ENCODE data around the gene TSPAN7.

The TSPAN7 gene

DNA sequence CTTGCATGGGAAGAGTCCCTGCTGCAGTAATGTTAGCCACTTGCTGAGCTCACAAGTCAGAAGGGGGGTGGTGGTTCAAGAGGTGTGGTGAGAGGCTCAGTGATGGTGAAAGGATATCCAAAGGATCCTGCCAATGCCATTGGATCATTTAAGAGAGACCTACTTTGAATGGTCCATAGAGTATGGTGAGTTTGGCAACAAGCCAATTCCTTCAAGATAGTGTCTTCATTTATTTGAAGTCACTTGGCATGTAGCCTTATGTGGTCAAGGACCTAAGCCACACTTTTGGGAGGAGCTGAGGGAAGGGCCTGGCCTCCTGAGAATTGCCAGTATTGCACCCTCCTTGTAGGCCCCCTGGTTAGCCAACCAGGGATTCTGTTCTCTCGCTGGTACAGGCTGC, 87.9 kb downstream of the TSPAN7 start:
- no peak for DNase-seq (ENCODE audit: low read depth)

DNA sequence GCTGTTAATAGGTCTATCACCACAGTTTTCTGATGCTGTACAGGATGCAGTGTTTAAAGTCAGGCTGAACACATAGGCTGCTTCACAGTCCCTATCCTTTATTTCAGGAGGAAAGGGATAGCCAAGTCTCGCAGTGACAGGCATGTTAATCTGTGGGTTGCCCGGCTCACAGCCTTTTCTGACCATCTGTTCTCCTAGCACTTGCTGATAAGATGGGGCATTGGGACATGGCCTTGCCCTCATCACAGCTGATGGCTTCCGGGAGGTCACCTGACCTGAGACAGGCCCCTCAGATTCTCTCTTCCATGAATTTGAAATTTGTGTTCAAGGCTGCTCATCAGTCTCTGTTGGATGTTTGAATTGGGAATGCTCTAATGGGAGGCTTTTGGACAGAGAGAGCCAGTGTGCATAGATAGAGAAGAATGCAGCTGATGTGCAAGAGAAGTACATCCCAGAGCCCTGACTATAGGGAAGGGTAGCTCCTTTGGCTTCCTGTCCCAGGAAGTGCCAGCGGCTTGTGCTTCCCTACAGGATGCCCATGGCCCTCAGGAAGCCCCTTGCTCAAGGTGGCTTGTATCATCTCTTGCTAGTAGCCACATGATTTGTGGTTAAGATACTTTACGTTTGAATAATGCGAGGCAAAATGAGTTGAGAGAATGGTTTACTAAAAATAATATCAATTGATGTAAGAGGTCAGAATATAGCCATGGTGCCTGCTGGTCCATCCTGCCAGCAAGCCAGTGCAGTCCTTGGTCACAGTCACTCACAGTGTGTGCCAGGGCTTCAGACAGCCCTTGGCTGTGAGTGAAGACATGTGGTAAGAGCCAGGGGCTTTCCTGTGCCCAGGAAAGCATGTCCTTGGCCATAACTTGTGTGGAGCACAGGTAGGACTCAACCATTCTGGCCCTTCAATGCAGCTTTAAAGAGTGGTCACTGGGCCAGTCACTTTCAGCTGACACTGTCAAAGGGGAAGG, 88.6 kb downstream of the TSPAN7 start:
- no peak for DNase-seq (ENCODE audit: low read depth)

DNA sequence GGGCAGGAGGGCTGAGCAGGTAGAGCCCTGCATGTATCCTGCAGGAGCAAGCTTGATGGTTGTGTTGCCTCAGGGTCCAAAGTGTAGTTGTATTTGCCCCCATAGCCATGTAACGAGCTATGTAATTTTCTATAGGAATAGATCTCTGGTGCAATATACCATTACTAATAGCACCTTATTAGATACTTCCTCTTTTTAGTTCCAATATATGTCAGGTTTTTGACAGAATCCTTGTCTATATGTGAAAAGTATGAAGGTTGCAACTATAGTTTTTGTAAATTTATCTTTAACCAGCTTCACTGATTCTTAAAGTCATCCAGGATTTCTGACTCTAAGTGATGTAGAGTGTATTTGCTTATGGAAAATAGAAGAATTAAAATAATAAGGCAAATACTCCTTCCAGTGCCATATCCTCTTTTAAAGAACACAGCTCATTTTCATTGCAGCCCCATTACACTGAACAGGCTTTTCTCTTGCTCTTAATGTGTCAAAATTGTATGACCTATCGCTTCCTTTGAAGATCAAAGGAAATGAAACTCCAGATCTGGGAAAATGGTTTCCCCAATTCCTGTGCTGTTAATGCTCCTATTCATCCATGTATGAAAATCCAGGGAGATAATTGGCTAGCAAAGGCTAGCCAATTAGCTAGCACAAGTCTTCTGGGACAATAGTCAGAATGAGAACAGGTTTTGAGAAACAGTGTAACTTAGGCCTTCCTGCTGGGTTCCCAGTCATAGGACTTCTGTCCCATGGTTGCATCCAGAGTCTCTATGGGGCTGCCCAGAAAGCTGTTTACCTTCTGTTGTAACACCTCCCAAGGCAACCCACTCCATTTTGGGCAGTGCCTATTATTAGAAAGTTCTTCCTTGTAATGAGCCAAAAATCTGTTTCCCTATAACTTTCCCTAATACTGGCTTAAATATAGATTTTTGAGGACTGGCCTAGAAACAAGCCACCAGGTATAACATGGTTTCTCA, 90.6 kb downstream of the TSPAN7 start:
- DNase-seq (ENCODE audit: low read depth), result no peak

DNA sequence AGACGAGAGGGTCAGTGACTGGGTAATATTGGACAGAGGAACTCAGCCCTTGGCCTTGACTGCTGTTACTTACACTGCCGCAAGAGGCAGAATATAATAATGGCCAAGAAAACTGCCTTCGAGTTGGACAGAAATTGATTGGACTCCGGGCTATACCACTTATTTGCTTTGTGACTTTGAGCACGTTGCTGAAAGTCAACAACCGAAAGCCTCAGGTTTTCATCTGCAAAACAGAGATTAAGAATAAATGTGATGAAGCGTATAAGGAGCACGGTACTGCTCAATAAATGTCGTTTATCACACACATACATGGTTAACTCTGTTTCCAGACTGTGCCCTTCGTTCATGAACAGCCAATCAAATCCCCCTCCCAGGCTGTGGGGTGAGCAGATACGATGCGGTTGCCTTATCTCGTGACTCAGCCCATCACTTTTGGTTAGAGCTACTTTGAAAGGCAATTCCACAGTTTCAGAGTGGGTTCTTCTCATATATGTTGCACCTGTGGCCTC, 91.6 kb downstream of the TSPAN7 start:
- no peak for DNase-seq (ENCODE audit: low read depth)

DNA sequence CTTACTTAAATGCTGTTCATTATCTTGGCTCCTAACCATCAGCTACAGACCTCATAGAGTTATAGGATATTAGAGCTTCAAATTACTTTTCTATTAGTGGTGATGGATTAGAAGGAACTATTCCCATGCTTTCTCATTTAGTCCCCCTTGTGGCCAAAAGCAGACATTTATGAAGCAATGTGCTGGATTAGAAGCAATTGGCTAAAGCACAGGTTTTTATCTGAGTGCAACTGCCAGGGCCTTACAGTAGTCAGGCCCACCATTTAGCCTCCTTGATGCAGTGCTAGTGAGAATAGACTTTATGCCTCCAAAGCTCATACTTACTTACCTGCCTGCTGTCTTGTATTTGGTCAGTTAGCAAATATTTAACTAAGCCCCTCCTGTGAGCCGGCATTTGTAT, 93.0 kb downstream of the TSPAN7 start:
- DNase-seq (ENCODE audit: low read depth), result no peak

DNA sequence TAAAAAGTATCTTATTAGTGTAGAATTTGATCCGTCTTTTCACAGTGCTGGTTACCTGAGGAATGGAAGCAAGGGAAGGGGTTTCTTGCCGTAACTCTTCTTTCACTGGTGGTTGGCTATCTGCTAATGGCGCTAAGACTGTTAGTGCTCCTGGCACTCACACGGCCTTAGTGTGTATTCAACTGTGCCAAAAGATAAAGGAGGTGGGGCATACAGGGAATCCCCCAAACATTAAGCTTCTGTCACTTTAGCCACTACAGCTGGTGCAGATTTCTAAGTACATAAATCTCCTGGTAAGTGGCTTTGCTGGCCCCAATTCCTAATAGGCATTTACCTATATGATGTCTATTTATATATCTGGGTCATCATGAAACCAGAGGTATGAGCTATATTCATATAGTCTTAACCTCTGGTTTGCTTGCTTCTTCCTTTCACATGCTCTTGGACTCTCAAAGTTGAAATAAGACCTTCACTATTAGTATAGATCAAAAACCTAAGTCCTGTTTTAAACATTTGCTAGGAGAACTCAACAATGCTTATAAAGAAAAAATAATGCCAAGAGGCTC, 95.1 kb downstream of the TSPAN7 start:
- no peak for DNase-seq (ENCODE audit: low read depth)

DNA sequence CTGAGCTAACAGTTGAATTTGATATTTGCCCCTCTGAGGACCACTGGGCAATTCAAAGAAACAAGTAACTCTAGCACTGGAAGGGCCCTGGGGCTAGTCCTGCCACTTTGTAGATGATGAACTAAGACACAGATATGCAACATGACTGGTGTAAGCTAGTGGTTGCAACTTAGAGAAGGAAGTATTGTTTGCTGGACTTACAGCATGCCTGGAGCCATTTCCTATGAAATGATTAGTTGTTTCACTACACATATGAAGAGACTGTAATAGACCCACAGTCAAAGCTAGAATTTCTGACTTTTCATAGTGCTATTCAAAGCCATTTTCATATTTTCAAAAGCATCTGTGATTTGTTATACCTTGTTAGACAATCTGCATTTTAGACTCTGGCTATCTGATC, 96.2 kb downstream of the TSPAN7 start:
- DNase-seq (ENCODE audit: low read depth), result no peak

DNA sequence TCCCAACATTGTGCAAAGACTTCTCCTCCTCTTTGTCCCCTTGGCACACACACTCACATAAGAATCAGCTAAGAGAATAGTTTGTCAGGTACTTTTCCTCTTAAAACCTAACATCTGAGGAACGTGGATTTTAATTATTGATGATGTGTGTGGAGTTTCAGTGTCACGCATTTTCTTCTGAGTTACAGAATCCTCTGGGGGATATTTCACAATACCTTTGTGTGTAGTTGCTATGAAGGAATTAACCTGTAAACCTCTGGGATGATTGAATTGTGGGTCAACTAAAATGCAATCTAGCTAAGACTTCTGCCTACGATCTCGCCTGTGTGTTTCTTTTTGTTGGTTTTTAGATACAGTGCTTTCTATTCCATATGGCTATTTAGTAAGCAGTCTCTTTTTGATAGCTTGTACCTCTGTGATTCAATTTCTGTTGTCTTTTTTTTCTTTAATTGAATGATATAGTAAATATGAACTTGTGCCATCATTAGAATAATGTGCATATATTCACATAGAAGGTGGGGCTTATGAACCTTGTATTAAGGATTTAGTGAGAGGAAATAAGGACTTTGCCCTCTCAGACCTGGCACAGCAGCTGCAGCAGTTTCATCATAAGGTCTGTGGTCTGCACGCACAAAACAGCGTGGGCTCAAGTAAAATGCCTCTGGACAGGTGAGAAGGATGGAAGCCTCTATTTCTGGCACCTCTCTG, 99.2 kb downstream of the TSPAN7 start:
- DNase-seq (ENCODE audit: low read depth), result no peak

DNA sequence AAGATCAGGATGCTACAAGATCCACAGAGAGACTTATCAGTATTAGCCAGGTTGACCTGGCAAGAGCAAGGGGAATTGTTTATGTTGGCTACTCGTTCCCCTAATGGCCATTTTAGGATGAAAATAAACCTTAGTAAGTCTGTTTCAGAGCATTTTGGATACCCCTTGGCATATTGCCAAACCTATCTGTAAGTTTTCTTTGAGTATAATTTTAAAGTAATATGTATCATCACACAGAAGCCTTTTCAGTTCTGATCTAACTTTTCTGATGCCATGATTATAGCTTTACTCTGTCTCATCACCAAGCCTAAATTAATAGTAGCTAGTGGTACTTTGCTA, 99.7 kb downstream of the TSPAN7 start:
- DNase-seq (ENCODE audit: low read depth), result no peak

DNA sequence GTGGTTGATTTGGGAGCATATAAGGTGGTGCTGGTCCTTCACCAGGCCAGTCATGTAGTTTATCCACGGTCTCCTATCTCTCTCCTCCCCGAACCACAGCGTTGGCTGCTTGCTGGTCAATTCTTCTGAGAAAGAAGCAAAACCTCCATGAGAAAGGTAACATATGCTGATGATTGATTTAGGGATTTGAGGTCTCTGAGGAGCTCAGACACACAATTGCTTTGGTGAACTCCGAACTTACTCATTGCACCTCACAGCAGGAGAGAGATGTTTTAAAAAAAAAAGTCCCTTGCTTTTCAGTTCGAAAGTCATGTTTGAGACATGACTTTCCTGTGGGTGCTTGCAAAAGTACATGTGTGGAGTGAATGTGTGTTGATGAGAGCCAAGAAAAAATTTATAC, 100.2 kb downstream of the TSPAN7 start:
- no peak for DNase-seq (ENCODE audit: low read depth)

DNA sequence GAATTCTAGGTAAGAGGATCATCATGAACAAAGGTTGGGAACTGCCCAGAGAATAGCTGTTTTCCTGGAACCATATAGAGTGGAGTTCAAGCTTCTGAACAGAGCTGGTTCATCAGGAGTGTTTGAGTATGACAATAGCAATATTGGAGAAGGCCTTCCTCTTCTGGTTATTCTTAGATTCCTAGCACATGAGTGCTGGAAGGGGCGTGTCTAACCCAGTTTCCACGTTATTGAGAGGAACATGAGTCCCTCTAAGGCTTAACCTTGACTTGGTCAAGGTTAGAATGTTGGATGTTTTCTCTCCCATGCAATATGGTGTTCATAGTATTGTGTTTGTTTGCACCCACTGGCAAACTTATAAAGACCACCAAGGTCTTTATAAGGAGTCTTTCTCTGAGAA, 101.3 kb downstream of the TSPAN7 start:
- no peak for DNase-seq (ENCODE audit: low read depth)

DNA sequence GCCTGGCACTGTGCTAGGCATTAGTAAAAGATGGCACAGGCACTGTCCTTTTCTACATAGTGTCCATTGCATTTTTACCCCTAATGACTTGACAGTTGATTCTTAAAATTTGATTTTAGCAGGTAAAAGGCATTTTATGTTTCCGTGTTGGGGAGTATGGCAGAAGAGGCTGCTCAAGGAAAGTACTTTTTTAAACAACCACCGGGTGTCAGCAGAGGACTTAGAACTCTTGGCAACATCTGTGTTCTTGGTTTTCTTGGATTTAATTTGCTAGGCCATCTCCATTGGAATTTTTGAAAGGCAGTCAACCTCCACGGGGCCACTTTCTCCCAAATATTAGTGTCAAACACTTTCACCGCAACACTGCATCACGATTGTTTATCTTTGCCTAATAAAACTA, 102.9 kb downstream of the TSPAN7 start:
- no peak for DNase-seq (ENCODE audit: low read depth)

DNA sequence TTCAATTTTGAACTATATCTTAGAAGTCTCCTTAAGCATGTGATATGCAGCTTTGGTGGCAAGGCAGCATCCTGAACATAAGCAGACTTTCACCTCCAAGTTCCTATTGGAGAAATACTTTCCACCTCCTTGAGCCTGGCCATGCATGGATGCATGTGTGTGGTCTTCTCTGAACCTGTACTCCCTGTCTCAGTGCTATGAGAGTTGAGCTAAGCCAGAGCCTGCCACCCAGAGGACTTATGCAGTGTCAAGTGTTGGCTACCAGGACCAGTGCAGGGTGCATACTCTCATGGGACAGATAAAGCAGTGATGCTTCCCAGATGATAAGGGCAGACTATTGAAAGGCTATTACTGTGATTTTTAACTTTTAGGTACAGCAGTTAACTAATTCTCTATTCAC, 105.6 kb downstream of the TSPAN7 start:
- DNase-seq (ENCODE audit: low read depth), result no peak

DNA sequence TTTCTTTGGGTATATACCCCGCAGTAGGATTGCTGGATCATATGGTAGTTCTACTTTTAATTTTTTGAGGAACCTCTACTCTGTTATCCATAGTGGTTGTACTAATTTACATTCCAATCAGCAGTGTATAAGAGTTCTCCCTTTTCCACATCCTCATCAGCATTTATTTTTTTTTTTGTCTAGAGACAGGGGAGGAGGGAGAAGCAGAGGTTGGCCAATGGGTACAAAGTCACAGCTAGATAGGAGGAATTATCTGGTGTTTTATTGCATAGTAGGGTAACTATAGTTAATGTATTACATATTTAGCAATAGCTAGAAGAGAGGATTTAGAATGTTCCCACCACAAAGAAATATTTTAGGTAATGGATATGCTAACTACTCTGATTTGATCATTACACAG, 107.4 kb downstream of the TSPAN7 start:
- DNase-seq (ENCODE audit: low read depth), result no peak

DNA sequence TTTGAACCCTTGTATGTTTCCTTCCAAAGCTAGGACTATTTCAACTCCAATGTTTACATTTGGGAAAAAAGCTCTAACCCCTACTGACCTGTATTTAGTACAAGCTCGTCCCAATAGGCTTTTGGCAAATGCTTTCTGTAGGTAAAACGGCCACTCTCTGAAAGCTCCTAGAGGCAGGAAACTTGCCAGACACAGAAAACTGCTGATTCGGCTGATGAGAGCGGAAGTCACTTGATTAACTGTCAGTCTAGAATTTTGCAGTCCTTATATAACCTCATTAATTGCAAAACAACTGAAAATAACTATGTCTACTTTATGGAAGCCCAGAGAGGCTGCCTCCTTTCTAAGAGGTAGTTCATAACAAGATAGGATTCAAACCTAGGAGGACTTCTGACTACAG, 108.1 kb downstream of the TSPAN7 start:
- no peak for DNase-seq (ENCODE audit: low read depth)

DNA sequence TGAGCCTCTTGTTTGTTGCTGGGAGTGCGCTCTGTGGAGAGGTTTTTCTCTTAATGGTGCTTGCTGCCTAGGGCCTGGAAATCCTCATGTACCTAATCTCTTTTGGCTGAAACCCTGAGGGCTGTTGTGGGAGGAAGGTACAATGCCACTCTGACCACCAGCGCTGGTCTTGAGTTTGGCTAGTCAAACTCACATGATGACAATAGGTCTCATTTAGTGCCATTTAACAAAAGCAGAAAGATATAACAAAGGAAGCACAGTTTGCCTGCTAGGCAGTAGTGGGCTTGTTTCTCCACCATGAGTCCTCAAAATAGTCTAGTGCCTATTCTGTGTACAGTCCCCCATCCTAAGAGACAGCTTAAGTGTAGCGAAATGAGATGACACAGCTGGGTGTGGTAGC, 111.3 kb downstream of the TSPAN7 start:
- DNase-seq (ENCODE audit: low read depth), result no peak

DNA sequence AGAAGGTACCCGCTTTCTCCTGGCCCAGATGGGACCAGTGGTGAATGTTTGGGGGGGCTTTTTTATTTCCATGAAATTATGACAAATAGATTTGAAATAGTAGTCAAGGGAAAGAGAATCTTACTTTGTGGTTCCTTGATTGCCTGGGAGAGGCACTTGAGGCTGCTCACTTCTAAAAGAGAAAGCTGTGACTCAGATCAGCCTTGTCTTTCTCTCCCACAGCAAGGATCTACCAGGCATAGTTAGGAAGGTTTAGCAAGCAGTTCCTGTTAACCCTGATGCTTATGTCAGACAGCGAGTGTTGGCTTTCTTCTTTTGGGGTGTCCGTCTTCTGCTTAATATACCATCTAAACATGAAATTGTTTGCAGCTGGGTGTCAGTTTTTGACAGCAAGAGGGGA, 114.5 kb downstream of the TSPAN7 start:
- DNase-seq (ENCODE audit: low read depth), result no peak

DNA sequence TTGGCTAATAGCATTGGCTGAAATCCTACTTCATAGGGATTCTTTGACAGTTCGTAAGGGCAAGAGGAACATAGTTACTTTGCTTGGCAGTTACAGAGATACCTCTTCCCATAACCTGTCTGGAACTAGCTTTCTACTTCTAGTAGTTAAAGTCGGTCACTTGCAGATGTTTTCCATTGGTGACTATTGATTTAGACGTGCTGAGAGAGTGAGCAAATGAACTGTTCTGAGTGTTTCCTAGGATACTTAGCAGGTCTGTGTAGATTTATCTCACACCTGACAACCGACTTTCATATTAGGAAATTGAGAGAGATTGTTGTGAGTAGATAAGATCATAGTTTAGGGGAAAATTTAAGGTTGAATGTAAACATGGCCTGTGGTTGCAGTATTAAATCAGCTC, 116.8 kb downstream of the TSPAN7 start:
- no peak for DNase-seq (ENCODE audit: low read depth)

DNA sequence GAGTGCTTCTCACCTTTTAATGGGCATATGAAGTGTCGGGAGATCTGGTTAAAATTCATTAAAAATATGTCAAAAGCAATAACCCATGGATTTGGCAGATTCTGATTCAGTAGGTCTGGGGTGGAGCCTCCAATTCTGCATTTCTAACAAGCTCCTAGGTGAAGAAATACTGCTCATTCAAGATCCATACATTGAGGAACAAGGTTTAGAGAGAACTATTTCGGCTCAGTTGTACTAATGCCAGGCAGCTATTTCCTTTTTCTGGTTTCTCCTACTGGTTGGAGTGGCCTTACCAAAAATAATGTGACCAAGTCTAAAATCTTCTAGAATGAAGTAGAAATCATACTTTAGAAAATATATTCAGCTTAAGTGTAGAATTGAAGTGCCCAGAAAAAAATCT, 117.5 kb downstream of the TSPAN7 start:
- no peak for DNase-seq (ENCODE audit: low read depth)

DNA sequence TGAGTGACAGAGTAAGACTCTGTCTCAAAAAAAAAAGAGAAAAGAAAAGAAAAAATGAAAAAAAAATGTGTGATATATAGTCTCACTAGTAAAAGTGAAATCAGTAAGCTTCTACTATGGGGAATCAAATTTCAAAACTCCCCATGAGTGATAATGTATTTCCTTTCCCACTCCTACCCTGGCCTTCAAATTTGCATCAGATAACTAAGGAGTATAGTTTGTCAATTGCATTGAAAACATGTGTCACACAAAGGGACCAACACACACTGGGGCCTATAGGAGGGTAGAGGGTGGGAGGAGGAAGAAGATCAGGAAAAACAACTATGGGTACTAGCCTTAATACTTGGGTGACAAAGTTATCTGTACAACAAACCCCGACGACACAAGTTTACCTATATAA, 118.4 kb downstream of the TSPAN7 start:
- no peak for DNase-seq (ENCODE audit: low read depth)

DNA sequence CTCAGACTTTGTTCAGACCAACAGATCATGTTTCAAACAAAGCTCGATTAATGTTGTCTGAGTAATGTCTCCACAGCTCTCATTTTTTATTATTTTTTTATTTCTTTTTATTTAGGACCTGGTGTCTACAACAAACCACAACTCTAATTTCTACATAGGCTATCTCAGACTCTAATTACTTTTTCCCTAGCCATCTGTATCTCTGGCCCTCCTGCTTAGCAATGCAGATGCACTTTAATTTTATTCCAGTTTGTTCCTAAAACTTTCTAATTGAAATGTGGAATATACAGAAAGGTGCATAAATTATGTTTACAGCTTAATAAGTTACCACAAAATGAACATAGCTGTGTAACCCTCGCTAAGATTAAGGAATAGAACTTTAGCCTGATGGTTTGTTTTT, 120.8 kb downstream of the TSPAN7 start:
- DNase-seq (ENCODE audit: low read depth), result no peak

DNA sequence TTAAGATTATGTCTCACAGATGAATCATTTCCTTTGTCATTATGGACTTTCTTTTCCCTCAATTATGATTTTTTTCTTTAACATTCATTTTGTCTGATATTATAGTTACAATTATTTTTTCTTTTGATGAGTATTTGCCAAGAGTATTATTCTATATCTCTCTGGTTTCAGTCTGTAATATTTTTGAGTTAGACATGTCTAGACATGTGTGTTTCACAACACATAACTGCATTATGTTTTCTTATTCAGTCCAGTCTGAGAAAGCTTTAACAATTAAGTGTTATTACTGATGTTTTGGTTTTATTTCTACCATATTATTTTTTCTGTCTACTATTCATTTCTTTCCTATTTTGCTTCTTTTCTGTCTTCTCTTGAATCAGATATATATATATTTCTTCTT, 131.6 kb downstream of the TSPAN7 start:
- DNase-seq (ENCODE audit: low read depth), result no peak

All from activated T-cell treated with anti-CD3 and anti-CD28 coated beads for 48 hours (primary cell).